Subcutaneous abdominal adipose tissue (tissue), 5 donors: Measurements from ENCODE around the gene KPTN.

Experiments
- H3K27ac ChIP-seq: one replicate; pipeline ENCODE4 v1.7.0; 2013; ENCODE audit warnings: low read depth, mild to moderate bottlenecking, inconsistent platforms, low read length, moderate library complexity
- H3K27me3 ChIP-seq, 5 donors: one replicate each; pipeline ENCODE4 v1.7.0; 2013; ENCODE audit warnings: low read length in 5 of 5, inconsistent platforms in 1 of 5; ENCODE audit not compliant: control insufficient read depth in 5 of 5, insufficient read depth in 4 of 5
- H3K36me3 ChIP-seq, 5 donors: one replicate each; pipeline ENCODE4 v1.7.0; 2013; ENCODE audit warnings: low read length in 5 of 5; ENCODE audit not compliant: control insufficient read depth in 5 of 5, insufficient read depth in 5 of 5
- H3K4me1 ChIP-seq, 5 donors: one replicate each; pipeline ENCODE4 v1.7.0; 2013; ENCODE audit warnings: low read length in 5 of 5, mild to moderate bottlenecking in 3 of 5, moderate library complexity in 1 of 5; ENCODE audit not compliant: control insufficient read depth in 5 of 5, insufficient read depth in 5 of 5
- H3K4me3 ChIP-seq, 5 donors: one replicate each; pipeline ENCODE4 v1.7.0; 2013; ENCODE audit warnings: low read length in 5 of 5, low read depth in 1 of 5
- H3K9ac ChIP-seq, 5 donors: one replicate each; pipeline ENCODE4 v1.7.0; 2013; ENCODE audit warnings: low read length in 5 of 5, mild to moderate bottlenecking in 4 of 5, moderate library complexity in 3 of 5
- H3K9me3 ChIP-seq, 5 donors: one replicate each; pipeline ENCODE4 v1.7.0; 2013; ENCODE audit warnings: low read length in 5 of 5; ENCODE audit not compliant: control insufficient read depth in 5 of 5
- donor health status: healthy.
- donor health status: healthy.
- donor health status: healthy.
- donor health status: healthy.
- donor health status: healthy.

KPTN gene

DNA sequence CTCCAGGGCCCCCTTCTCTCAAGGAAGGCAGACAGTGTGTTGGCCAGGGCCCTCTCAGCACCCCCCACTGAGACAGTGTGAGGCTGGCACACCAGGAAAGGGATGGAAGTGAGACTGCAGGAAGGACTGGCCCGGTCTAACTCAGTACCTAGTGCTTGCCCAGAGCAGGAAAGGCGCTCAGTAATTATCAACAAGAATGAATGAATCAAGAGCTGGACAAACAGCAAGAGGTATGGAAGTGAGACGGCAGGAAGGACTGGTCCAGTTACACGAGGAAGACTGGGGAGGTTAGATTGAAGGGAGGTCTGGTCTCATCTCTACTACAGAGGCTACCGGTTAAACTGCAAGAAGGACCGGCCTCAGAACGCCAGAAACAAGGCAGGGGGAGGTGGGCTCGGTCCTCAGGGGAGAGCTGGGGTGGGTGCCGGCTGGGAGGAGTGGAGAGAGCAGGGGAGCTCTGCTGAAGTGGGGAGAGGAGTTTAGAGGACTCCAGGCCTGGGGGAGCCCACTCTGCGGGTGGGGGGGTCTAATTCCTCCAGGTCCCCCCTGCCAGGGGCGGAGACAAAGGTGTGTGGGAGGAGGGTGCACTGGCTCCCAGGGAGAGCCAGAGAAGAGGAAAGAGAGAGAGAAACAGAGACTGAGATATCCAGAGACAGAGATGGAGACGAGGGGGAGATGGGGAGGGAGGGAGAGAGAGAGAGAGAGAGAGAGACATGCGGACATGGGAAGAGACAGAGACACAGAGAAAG is 13.4 kb downstream of the KPTN start:
- Histone ChIP-seq H3K4me1 (peaks cover 0 to 5% (median 3%) of the 10 kb centered on the region in 5 donors), H3K36me3 (peaks cover 0 to 8% (median 3%) of the 10 kb centered on the region in 5 donors), H3K9ac (no peak overlapping the region), H3K9me3 (no peaks in the 10 kb centered on the region), H3K4me3 (no peak overlapping the region), H3K27ac (no peak overlapping the region), H3K27me3 (peaks cover 44 to 66% (median 50%) of the 10 kb centered on the region in 5 donors)

DNA sequence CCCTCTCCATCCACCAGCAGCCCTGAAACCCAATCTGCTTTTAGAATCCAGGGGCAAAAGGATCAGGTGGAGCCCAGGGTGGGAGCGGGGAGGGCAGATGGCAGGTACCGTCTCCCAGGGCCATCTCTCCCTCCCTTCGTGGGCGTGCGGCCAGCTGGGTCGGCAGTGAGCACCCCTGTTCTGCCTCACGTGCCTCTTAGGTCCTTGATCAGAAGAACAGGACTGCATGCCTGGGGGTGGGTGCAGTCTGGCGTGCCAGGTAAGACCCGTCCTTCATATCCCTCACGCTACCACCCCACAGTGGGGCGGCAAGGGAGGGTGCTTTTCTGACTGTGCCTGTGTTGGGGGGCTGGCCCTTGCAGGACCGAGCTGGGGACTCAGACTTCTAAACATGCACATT is 14.3 kb downstream of the KPTN start:
- no peak overlapping the region for H3K9ac ChIP-seq
- H3K4me3 ChIP-seq: no peak overlapping the region
- peaks cover 0 to under 1% (median 0%) of the 10 kb centered on the region in 5 donors for H3K36me3 ChIP-seq
- peaks cover 0 to 5% (median 3%) of the 10 kb centered on the region in 5 donors for H3K4me1 ChIP-seq
- no peak overlapping the region for H3K27ac ChIP-seq
- H3K9me3 ChIP-seq: no peaks in the 10 kb centered on the region
- peaks cover 48 to 73% (median 53%) of the 10 kb centered on the region in 5 donors for H3K27me3 ChIP-seq

DNA sequence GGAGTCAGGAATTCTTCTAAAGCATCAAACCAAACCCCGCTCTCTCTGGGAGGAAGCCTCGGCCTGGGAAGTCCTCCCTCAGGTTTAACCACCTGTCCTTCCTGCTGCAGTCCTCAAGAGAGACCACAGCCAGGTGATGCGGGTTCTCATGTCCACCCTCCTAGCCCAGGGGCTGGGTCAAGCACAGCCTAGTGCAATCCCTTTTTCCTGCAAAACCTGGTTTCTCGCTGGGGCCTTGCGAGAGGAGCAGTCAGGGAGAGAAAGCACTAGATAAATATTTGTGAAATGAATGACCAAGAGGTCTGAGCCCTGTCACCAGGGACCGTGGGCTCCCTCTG is 14.7 kb downstream of the KPTN start:
- Histone ChIP-seq H3K9ac (no peak overlapping the region), H3K27ac (no peak overlapping the region), H3K27me3 (peaks cover 48 to 73% (median 53%) of the 10 kb centered on the region in 5 donors), H3K4me1 (peaks cover 0 to 5% (median 3%) of the 10 kb centered on the region in 5 donors), H3K9me3 (no peaks in the 10 kb centered on the region), H3K36me3 (no peaks in the 10 kb centered on the region), H3K4me3 (no peak overlapping the region)

DNA sequence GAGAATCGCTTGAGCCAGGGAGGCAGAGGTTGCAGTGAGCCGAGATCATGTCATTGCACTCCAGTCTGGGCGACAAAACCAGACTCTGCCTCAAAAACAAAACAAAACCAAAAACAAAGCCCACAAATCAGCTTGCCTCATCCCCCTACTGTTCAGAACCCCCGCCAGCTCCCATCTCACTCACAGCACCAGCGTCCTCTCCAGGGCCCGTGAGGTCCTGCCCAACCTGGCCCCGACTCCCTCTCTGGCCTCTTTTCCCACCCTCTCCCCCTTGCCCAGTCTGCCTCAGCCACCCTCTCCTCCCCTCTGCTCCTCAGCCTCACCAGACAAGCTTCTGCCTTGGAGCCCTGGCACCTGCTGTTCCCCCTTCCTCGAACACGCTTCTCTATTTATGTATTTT is 16.1 kb downstream of the KPTN start:
- Histone ChIP-seq H3K4me1 (peaks cover 0 to 5% (median 3%) of the 10 kb centered on the region in 5 donors), H3K9ac (no peak overlapping the region), H3K4me3 (no peak overlapping the region), H3K27me3 (peaks cover 42 to 66% (median 47%) of the 10 kb centered on the region in 5 donors), H3K9me3 (no peaks in the 10 kb centered on the region), H3K27ac (no peak overlapping the region), H3K36me3 (no peaks in the 10 kb centered on the region)

DNA sequence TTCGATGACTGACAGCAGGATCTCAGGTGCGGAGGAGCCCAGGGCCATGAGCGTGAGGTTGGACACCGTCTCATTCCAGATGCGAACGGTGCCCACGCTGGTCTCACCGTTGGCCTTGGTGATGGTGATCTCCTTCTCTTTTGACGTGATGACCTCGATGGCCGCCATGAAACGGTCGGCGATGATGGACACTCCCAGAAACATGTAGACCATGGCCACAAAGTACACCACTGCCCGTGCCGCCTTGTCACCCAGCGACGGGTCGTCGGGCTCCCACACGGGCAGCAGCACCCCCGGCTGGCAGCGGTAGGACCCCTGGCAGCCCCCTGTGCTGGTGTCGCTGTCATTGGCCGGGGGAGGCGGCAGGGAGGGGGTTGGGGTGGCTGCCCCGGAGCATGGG is 18.1 kb downstream of the KPTN start:
- H3K27ac ChIP-seq: no peak overlapping the region
- no peaks in the 10 kb centered on the region for H3K4me1 ChIP-seq
- H3K4me3 ChIP-seq: no peak overlapping the region
- peaks cover 31 to 53% (median 39%) of the 10 kb centered on the region in 5 donors for H3K27me3 ChIP-seq
- H3K9me3 ChIP-seq: no peaks in the 10 kb centered on the region
- H3K9ac ChIP-seq: no peak overlapping the region
- H3K36me3 ChIP-seq: no peaks in the 10 kb centered on the region

DNA sequence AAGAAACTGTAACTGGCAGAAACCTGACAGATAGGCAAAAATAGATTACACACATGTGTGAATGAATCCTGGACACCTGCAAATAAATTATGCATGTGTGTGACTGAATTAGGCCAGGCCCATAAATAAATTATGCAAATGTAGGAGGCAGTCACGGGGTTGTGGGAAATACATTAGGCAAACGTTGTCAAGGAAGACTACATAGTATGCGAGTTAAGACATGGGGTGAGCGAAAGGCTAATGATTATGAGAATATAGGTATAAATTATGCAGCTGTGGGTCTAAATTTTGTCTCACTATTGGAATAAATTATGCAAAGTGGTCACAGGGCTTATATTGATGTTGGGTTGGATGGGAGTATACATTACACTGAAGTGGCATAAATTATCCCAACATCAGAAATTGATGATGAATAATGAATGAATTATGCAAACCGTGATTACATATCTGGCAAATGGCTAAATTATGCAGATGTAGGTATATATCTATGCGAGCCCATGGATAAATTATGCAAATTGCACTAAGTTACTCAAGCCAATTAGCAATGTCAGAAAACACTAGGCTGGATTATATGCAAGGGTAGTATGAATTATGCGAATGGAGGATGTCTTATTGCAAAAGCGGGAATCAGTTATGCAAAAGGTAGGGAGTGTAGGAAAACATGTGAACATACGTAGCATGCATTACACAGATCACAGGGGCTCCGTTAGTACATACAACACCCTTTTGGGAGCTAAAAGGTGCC is 19.2 kb downstream of the KPTN start:
- Histone ChIP-seq H3K4me3 (no peak overlapping the region), H3K36me3 (no peaks in the 10 kb centered on the region), H3K9me3 (no peaks in the 10 kb centered on the region), H3K9ac (no peak overlapping the region), H3K27ac (no peak overlapping the region), H3K27me3 (peaks cover 24 to 46% (median 32%) of the 10 kb centered on the region in 5 donors), H3K4me1 (no peaks in the 10 kb centered on the region)

DNA sequence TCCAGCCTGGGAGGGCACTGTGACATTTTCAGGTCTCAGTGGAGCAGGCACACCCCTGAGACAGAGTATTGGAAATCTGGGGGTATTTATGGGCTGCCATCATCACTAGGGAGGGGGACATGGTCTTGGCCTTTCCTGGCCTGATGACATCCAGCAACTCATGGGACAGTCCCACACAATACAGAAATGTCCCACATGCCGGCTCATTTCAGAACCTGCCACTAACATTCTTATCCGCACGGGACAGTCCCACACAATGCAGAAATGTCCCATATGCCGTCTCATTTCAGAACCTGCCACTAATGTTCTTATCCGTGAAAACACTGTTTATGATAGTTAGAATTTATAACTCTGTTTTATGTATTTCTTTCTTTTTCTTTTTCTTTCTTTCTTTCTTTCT is 22.1 kb downstream of the KPTN start:
- Histone ChIP-seq H3K4me3 (no peak overlapping the region), H3K27ac (no peak overlapping the region), H3K9ac (no peak overlapping the region), H3K9me3 (peaks cover 0 to under 1% (median 0%) of the 10 kb centered on the region in 5 donors), H3K4me1 (peaks cover 0 to 6% (median 0%) of the 10 kb centered on the region in 5 donors), H3K27me3 (peaks cover 23 to 49% (median 41%) of the 10 kb centered on the region in 5 donors), H3K36me3 (no peaks in the 10 kb centered on the region)

DNA sequence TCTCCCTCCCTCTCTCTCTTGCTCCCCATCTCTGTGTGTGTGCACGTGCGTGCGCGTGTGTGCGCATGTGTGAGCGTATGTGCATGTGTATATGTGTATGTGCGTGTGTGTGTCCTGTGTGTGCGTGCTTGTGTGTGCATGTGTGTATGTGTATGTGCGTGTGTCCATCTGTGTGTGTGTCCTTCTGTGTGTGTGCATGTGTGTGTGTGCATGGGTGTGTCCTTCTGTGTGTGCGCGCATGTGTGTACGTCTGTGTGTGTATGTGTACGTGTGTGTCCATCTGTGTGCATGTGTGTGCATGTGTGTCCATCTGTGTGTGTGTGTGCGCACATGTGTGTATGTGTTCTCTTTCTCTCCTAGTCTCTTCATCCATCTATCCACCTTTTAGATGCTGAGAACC is 24.5 kb downstream of the KPTN start:
- no peak overlapping the region for H3K27ac ChIP-seq
- peaks cover 7 to 18% (median 13%) of the 10 kb centered on the region in 5 donors for H3K9me3 ChIP-seq
- H3K4me3 ChIP-seq: no peak overlapping the region
- H3K9ac ChIP-seq: no peak overlapping the region
- H3K4me1 ChIP-seq: peaks cover 0 to 6% (median 0%) of the 10 kb centered on the region in 5 donors
- H3K36me3 ChIP-seq: no peaks in the 10 kb centered on the region
- H3K27me3 ChIP-seq: peaks cover 26 to 53% (median 42%) of the 10 kb centered on the region in 5 donors

DNA sequence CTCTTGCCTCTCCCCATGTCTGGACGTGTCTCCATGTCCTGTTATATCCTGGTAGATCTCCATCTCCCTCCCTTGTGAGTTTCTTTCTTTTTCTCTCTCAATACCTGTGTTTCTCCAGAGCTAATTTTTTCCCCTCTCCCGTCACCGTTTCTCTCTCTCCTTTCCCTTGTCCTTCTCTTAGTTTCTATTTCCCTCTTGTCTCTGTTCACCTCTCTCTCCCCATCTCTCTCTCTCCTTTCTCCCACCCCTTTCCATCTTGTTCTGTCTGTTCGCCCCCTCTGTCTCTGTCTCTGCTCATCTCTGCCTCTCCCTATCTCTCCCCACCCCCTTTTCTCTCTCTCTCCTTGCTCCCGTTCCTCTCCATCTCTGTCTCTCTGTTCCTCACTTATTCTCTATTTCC is 25.3 kb downstream of the KPTN start:
- H3K27me3 ChIP-seq: peaks cover 26 to 57% (median 45%) of the 10 kb centered on the region in 5 donors
- no peak overlapping the region for H3K27ac ChIP-seq

More for the DNA sequence above, 25.3 kb downstream of the KPTN start:
- H3K36me3 ChIP-seq: no peaks in the 10 kb centered on the region
- no peak overlapping the region for H3K9ac ChIP-seq
- H3K4me3 ChIP-seq: no peak overlapping the region
- H3K9me3 ChIP-seq: peaks cover 7 to 18% (median 13%) of the 10 kb centered on the region in 5 donors
- peaks cover 0 to 6% (median 0%) of the 10 kb centered on the region in 5 donors for H3K4me1 ChIP-seq
